Ramos (cell line): ENCODE measurements around the gene GCNT2.

Experiments used
- in situ Hi-C: fragments of 300-500 bp; cut with MboI; formaldehyde crosslinking; loops from one replicate; pipeline ENCODE4 v1.14.3; 2022; ENCODE audit warnings: low sequenced_read_pairs; ENCODE audit not compliant: unreplicated experiment

Gene GCNT2

GRCh38 chr6:10540073-10540746, 19.1 kb downstream of the GCNT2 start:
- in situ Hi-C loops: loop anchor here (25.0 kb wide), 1 partner anchor 1472 kb away; the partner anchor contains the start of gene HIVEP1

- in situ Hi-C loops: loop anchor here (25.0 kb wide), 1 partner anchor 1471 kb away; the partner anchor contains the start of gene HIVEP1
Observed at GRCh38 chr6:10541591-10541990, 20.4 kb downstream of the GCNT2 start.

GRCh38 chr6:10542213-10542612, 21.1 kb downstream of the GCNT2 start:
- in situ Hi-C loops: loop anchor here (25.0 kb wide), 1 partner anchor 1470 kb away; the partner anchor contains the start of gene HIVEP1

- in situ Hi-C loops: loop anchor here (25.0 kb wide), 1 partner anchor 1469 kb away; the partner anchor contains the start of gene HIVEP1
Observed at GRCh38 chr6:10543488-10543887, 22.3 kb downstream of the GCNT2 start.

- in situ Hi-C loops: loop anchor here (25.0 kb wide), 1 partner anchor 1467 kb away; the partner anchor contains the start of gene HIVEP1
Observed at GRCh38 chr6:10545482-10545881, 24.3 kb downstream of the GCNT2 start.

- in situ Hi-C loops: loop anchor here (25.0 kb wide), 1 partner anchor 1464 kb away; the partner anchor contains the start of gene HIVEP1
Observed at GRCh38 chr6:10547809-10548208, 26.7 kb downstream of the GCNT2 start.

- in situ Hi-C loops: no loop called here
Observed at GRCh38 chr6:10550764-10551163, 29.6 kb downstream of the GCNT2 start.

- in situ Hi-C loops: no loop called here
Observed at GRCh38 chr6:10552270-10552810, 31.2 kb downstream of the GCNT2 start.

- in situ Hi-C loops: no loop called here
Observed at GRCh38 chr6:10553871-10554270, 32.7 kb downstream of the GCNT2 start.

- in situ Hi-C loops: no loop called here
Observed at GRCh38 chr6:10554826-10555225, 33.7 kb downstream of the GCNT2 start.

GRCh38 chr6:10555625-10556309, 34.6 kb downstream of the GCNT2 start:
- in situ Hi-C loops: no loop called here

GRCh38 chr6:10556589-10556988, 35.4 kb downstream of the GCNT2 start:
- in situ Hi-C loops: no loop called here

- in situ Hi-C loops: no loop called here
Observed at GRCh38 chr6:10556992-10557391, 35.8 kb downstream of the GCNT2 start.

- in situ Hi-C loops: no loop called here
Observed at GRCh38 chr6:10557913-10558312, 36.8 kb downstream of the GCNT2 start.

GRCh38 chr6:10558565-10558964, 37.4 kb downstream of the GCNT2 start:
- in situ Hi-C loops: no loop called here

GRCh38 chr6:10559522-10560152, 38.5 kb downstream of the GCNT2 start:
- in situ Hi-C loops: no loop called here

- in situ Hi-C loops: no loop called here
Observed at GRCh38 chr6:10561611-10562199, 40.6 kb downstream of the GCNT2 start.

- in situ Hi-C loops: no loop called here
Observed at GRCh38 chr6:10564975-10565673, 44.0 kb downstream of the GCNT2 start.

GRCh38 chr6:10565913-10566312, 44.8 kb downstream of the GCNT2 start:
- in situ Hi-C loops: no loop called here
